ENCODE results near the gene EZH1.

DNA sequence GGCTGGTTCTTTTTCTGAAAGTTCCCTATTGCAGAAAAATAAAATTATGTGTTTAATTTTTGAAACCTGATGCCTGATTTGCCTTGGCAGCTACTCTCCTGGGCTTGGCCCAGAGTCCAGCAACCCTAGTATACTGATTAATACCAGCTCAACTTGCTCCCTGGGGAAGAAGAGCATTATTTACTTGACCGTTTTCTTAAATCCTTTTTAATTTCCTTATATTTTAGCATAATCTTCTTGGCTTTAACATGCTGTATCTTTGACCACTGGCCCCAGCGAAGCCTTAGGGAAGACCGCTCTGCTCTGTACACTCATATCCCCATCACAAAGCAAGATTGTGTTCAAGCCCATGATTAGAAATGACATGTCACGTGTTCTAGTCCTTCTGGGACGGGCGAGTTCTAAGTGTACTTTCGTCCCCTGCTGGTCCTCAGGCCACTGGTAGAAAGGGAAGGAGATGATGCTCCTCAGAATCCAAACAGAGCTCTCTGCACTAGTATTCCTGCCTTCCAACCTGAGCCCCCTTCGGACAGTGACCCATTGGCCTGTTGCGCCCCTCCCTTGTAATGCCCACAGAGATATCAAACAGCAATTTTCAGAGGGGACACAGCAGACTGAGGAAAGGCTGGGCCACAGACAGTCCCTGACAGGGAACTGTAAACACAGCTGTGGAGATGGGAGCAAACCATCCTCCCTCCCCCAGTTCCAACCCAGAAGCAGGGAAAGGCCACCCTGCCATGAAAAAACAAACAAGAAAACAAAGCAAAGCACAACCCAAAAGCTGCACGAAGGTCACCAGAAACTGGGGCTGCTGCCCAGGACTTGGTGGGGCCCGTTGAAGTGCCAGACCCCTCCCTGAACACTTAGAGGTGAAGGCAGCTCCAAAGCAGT is 4.3 kb upstream of the EZH1 start:
- TF ChIP-seq CTCF (IDR thresholded peaks at IDR 0.05; ENCODE audit: poor library complexity): no peak
- no peak for TF ChIP-seq EZH2phosphoT487 (IDR thresholded peaks at IDR 0.05; ENCODE audit: low read depth, severe bottlenecking, unreplicated experiment)
